ENCODE results near the gene SETD3. TPM values are rescaled to one million over a fixed set of nuclear protein-coding genes. Genes with fewer than 3 reads are reported as not detected.

Gene SETD3
- total and polyA plus RNA-seq, 2 of the 8 experiments (the other 6 are each of a cell fraction or from before 2014, with no cell fraction given): 24.0 to 64.0 TPM

DNA sequence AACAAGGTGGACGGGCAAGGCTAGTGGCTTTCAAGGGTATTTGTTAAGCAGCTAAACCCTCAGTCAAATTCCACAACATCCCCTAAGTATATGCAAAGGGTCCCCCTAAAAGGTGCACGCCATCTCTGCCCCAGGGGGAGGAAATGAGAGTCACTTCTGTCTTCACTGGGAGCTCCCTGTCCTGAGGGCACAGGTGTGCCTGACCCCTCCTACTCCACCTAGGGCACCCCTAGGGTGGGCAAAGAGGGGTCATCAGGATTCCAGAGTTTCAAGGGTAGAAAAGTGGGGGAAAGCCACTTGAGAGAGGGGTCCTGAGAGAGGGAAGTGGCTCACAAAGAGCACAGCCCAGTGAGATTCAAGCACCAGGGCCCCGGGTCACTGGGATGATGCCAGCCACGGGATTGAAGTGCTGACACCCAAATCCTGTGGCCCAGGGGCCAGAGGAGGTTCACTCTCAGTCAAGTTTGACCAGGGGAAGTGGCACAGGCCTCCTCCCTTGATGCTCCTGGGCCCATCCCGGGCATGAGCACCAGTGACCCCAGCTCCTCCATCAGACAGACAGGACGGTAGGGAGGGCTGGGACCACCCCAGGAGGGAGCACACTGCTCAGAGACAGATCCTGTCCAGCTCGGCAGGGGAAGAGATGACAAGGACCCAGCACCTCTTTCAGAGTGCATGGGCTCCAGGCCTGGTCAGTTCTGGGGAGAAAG, 126.3 kb downstream of the SETD3 start:
- WGBS, 2 experiments (ENCODE audit: extremely low coverage in 1 of 2, insufficient coverage in 1 of 2, insufficient read length in 1 of 2, insufficient replicate concordance in 2 of 2, low coverage in 1 of 2, low lambda C conversion rate in 2 of 2, missing lambda C conversion rate in 1 of 2): 87% methylated on average over 7 of the region's 7 CpGs; no CpG with 5 or more reads in 1 of the 2 experiments
- Histone ChIP-seq H4K5ac (ENCODE audit: insufficient read length, low read depth, low read length) (no peak overlapping the region), H3K79me1 (ENCODE audit: low read depth, low read length) (no peaks in the 10 kb centered on the region), H2BK12ac (ENCODE audit: low read depth, low read length) (no peak overlapping the region), H2AK5ac (ENCODE audit: low read depth, low read length) (no peak overlapping the region), H3K9me3 (ENCODE audit: insufficient read depth in 2 of 2, low read depth in 1 of 2, low read length in 1 of 2) (no peaks in the 10 kb centered on the region), H3K4me3 (ENCODE audit: extremely low read depth in 1 of 4, insufficient read depth in 2 of 4, low read depth in 3 of 4, low read length in 4 of 4) (no peak overlapping the region), H3K36me3 (ENCODE audit: control insufficient read depth in 2 of 4, insufficient read depth in 4 of 4, low read length in 3 of 4) (no peaks in the 10 kb centered on the region), H4K20me1 (replicated peaks in 1 of 2; ENCODE audit: control insufficient read depth in 1 of 2, insufficient read depth in 2 of 2, low read length in 2 of 2) (no peaks in the 10 kb centered on the region), H3K23me2 (ENCODE audit: low read depth, low read length) (no peaks in the 10 kb centered on the region), H2BK5ac (ENCODE audit: low read depth, low read length) (no peak overlapping the region), H3K79me2 (ENCODE audit: control insufficient read depth in 1 of 2, insufficient read depth in 2 of 2, low read length in 2 of 2) (no peaks in the 10 kb centered on the region), H2BK20ac (ENCODE audit: low read length) (no peak overlapping the region), H2BK15ac (ENCODE audit: low read length) (no peak overlapping the region), H4K91ac (replicated peaks; ENCODE audit: insufficient read length, low read length) (no peak overlapping the region), H3K4me1 (replicated peaks in 1 of 4; ENCODE audit: control insufficient read depth in 3 of 4, insufficient read depth in 4 of 4, low read length in 3 of 4) (no peaks in the 10 kb centered on the region; a peak in 1 of 7 replicates), H2AFZ (ENCODE audit: low read length) (no peak overlapping the region), H3K18ac (ENCODE audit: extremely low read depth, low read length) (no peak overlapping the region), H3K14ac (ENCODE audit: insufficient read length) (no peak overlapping the region), H3K4ac (replicated peaks; ENCODE audit: insufficient read length, low read depth, low read length) (no peak overlapping the region), H3K27ac (ENCODE audit: low read depth, low read length) (no peak overlapping the region), H3K27me3 (replicated peaks in 1 of 4; ENCODE audit: control insufficient read depth in 3 of 4, extremely low read depth in 1 of 4, insufficient read depth in 3 of 4, low read length in 3 of 4) (no peaks in the 10 kb centered on the region), H3K23ac (ENCODE audit: insufficient read length) (no peak overlapping the region), H3K9ac (replicated peaks in 1 of 4; ENCODE audit: extremely low read depth in 1 of 4, low read depth in 3 of 4, low read length in 3 of 4) (no peak overlapping the region), H3K56ac (replicated peaks; ENCODE audit: insufficient read length, low read depth, low read length) (no peak overlapping the region), H2BK120ac (replicated peaks; ENCODE audit: low read depth, low read length) (no peak overlapping the region), H3K4me2 (ENCODE audit: insufficient read depth in 1 of 2, low read depth in 2 of 2, low read length in 2 of 2) (no peak overlapping the region), H4K8ac (ENCODE audit: extremely low read depth, insufficient read depth, low read length) (no peak overlapping the region)
- POLR2A ChIA-PET (ENCODE audit: partially characterized antibody): no interaction called here
- DNase-seq (ENCODE audit: low read depth in 1 of 2, low spot score in 2 of 2) (no peak), FAIRE-seq (no peak)
- CTCF ChIA-PET (ENCODE audit: partially characterized antibody): interaction anchor here (0.7 to 4.5 kb wide), 7 partner anchors 7 to 123 kb away, joined by 3 to 20 read pairs (median 7); no protein-coding TSS in a partner anchor
- TF ChIP-seq CBX8 (IDR thresholded peaks at IDR 0.05; ENCODE audit: borderline replicate concordance, low read depth, low read length) (no peak), RFX5 (IDR thresholded peaks at IDR 0.05; ENCODE audit: borderline replicate concordance, low read depth, low read length) (no peak), KDM5A (IDR thresholded peaks at IDR 0.05; ENCODE audit: low read length) (no peak), RXRA (IDR thresholded peaks at IDR 0.05; ENCODE audit: insufficient read depth, low read depth, low read length) (no peak), EP300 (IDR thresholded peaks at IDR 0.05; ENCODE audit: borderline replicate concordance in 1 of 2, low read depth in 2 of 2, low read length in 2 of 2) (no peak), BACH1 (IDR thresholded peaks at IDR 0.05; ENCODE audit: low read length) (no peak), HDAC6 (IDR thresholded peaks at IDR 0.05; ENCODE audit: low read depth, low read length) (no peak), HDAC2 (IDR thresholded peaks at IDR 0.05; ENCODE audit: borderline replicate concordance in 1 of 2, low read depth in 2 of 2, low read length in 2 of 2) (no peak), POU5F1 (IDR thresholded peaks at IDR 0.05; ENCODE audit: low read depth, low read length) (no peak), RAD21 (IDR thresholded peaks at IDR 0.05 in 1 of 2, conservative IDR thresholded peaks at IDR 0.05 in 1 of 2; ENCODE audit: low read depth in 2 of 2, low read length in 2 of 2) (no peak), NRF1 (IDR thresholded peaks at IDR 0.05; ENCODE audit: low read depth, low read length) (no peak)

Measured in H1 (cell line).